HG03039 (cell line): ENCODE data around the gene PPM1N.
A peak's percentile ranks its signal among the peaks of the same experiment; 100 is the strongest.

ENCODE experiments used
- ATAC-seq: cut with Tn5 transposase; IDR thresholded peaks from one replicate; pipeline ENCODE4 v1.9.1; 2021; ENCODE audit warnings: mild to moderate bottlenecking, moderate library complexity; ENCODE audit not compliant: unreplicated experiment

The PPM1N gene

DNA sequence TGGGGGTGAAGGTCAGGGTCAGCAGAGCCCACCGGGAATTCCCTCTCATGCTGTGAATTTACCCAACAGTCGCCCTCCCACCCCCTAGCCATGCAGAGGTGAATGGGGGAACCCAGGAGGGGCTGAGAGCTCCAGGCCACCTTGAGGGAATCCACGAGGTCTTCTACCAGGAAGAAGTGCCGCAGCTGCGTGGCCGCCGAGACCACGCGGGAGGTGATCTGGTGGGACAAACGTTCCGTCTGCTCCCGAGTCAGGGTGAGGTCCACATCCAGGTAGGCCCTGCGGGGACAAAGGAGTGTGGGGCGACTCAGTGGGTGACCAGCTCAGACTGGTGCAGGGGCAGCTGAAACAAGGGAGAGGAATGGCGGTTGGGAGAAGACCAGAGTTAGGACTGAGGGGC lies 9.5 kb upstream of the PPM1N start:
- ATAC-seq = no peak

GRCh38 chr19:45489216-45489855 lies 8.9 kb upstream of the PPM1N start:
- ATAC-seq = no peak

DNA sequence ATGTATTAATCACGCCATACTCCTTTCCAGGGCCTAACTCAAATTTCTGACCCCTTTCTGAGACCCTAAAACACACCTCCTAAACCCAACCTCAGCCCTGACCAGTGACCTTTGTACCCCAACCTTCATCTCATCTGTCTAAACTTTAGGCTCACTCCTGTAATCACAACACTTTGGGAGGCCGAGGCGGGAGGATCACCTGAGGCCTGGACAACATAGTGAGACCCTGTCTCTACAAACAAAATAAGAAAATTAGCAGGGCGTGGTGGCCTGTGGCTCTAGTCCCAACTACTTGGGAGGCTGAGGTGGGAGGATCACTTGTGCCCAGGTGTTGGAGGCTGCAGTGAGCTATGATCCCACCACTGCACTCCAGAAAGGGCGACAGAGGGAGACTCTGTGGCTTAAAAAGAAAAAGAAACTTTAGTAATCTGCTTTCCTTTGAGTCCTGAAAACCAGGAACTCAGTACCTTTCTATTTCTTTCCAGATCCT lies 6.1 kb upstream of the PPM1N start:
- no peak for ATAC-seq

DNA sequence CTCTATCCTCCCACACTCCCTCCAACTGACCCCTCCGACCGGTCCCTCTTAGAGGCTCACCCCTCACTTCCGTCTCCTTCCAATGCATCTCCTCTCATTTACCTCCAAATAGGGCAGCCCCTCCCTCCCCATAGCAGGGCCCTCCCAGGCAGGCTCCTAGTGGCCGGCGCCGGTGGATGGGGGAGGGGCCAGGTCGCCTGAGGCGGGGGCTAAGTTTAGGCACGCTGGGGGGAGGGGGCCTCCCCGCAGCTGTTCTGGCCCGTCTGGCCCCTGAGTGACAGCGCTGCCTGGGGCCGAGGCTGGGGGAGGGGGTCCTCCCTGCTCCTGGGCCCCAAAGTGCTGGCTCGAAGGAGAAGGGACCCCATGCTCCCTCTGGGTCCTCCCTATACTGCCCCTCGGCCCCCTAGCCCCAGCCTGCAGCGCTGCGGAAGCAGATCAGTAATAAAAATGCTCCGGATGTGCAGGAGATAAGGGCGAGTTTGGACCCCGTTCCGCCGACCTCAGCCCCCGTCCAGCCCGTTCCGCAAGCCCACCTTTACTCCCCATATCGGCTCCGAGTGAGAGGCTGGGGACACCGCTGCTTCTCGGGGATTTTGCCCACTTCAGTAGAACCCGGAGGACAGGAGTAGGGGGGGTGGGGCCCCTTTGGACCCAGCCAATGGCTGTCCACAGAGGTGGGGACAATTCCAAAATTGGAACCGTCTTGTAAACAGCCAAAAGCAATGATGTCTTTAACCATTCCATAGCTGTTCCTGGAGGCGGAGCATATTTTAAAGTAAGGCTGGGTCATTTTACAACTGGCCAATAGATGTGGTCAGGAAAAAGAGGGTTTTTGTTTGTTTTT lies 5.4 kb upstream of the PPM1N start:
- ATAC-seq = no peak

DNA sequence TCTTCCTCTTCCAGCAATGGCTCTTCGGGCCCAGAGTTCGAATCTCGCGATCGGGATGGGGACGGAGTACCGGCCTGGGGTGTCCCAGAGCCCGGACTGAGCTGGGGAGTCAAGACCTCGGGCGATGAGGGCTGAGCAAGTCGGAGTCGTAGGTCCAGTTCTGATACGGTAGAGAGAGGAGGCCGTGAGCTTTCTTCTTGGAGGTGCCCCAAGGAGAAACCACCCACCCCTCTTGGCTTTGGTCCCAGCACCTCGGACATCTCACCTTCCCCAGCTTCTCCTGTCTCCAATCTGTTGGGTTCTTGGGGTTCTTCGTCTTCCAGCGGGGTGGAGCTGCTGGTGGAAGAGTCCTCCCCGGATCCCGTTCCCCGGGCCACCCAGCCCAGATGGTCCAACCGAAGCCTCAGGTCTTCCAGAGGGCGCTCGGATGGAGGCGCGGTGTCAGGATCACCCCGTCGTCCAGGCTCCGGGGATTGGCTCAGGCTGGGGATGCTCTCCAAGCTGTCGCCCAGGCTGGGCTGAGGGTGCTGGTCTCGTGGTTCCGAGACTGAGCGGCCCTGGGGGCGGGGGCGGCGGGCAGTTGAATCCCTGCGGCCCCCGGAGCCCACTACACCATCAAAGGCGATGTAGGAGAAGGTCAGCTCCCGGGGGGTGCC lies 3.9 kb upstream of the PPM1N start:
- ATAC-seq = no peak

DNA sequence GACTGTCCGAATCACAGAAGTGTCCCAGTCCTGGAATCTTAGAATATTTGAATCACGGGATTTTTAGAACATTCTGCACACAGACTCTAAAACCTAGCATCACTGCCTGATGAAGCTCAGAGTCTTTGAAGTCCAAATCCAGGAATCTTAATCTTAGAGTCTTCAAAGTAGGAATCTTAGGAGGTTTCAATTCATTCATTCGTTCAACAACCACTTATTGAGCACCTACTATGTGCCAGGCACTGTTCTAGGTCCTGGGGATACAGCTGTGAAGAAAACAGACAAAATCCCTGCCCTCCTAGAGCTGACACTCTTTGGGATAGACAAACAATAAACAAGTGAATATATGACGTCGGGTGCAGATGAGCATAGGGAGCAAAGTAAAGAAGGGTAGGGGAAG lies 3.1 kb upstream of the PPM1N start:
- ATAC-seq = no peak

DNA sequence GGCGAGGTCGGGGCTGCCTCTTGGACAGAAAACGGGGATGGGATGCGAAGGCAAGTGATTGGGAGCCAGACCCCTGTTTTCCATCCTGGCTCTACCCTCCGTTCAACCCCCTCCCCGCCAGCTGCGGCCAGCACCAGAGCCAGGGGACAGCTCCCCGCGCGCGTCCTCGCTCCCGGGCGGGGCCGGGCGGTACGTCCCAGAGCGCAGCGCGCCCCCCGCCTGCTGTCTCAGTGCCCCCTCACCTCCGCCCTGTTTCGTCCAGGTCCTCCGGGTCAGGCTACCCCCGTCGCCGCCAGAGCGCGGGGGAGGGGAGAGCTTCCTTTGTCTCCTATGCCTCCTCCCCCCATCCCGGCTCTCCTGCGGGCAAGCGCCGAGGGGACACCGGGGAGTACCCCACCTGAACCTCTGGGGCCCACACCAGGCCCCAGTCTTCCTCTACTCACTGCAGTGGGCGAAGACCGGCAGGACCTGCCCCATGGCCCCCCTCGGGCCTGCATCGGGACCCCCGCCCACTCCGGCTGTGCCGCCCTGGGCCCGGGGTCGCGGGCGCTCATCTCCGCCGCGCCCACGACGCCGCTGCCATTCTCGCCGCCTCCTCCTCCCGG lies 1.8 kb upstream of the PPM1N start:
- ATAC-seq = peak; percentile 13

DNA sequence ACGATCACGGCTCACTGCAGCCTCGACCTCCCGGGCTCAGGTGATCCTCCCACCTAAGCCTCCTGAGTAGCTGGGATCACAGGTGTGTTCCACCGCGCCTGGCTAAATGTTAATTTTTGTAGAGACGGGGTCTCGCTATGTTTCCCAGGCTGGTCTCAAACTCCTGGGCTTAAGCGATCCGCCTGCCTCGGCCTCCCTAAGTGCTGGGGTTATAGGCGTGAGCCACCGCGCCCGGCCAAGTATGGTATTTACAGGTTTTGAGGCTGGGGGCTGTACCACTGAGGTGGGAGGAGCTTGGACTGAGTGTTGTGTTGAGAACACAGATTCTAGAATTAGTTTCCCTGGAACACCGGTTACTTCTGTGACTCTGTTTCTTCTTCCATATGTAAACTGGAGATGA lies 452 bp upstream of the PPM1N start:
- ATAC-seq = no peak

DNA sequence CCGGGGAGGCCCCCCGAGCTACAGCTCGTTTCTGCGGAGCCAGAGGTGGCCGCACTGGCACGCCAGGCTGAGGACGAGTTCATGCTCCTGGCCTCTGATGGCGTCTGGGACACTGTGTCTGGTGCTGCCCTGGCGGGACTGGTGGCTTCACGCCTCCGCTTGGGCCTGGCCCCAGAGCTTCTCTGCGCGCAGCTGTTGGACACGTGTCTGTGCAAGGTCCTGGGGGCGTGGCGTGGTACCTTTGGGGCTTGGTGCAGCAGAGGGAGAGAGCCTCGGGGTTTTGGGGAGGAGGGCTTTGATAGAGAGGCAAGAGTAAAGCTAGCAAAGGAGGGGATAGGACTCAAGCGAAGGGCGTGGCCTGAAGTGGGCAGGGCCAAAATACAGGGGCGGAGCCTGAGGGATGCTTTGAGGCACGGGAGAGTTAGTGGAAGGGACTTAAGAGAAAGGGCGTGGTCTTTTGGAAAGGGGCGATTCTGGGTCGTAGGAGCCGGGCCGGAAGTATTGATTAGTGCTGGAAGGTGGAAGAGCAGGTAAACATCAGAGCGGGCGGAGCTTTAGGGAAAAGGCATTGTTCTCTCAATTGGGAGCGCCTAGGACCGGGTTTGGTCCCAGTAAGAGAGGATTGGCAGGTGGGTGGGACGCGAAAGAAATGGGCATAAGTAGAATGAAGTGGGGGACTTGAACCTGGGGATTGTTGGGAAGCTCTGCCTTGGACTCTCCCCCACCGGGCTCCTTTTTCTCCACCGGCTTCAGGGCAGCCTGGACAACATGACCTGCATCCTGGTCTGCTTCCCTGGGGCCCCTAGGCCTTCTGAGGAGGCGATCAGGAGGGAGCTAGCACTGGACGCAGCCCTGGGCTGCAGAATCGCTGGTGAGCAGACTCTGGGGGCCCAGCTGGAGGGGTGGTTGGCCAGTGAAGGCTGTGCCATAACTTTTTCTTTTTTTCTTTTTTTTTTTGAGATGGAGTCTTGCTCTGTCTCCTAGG lies 1.2 kb downstream of the PPM1N start:
- no peak for ATAC-seq

DNA sequence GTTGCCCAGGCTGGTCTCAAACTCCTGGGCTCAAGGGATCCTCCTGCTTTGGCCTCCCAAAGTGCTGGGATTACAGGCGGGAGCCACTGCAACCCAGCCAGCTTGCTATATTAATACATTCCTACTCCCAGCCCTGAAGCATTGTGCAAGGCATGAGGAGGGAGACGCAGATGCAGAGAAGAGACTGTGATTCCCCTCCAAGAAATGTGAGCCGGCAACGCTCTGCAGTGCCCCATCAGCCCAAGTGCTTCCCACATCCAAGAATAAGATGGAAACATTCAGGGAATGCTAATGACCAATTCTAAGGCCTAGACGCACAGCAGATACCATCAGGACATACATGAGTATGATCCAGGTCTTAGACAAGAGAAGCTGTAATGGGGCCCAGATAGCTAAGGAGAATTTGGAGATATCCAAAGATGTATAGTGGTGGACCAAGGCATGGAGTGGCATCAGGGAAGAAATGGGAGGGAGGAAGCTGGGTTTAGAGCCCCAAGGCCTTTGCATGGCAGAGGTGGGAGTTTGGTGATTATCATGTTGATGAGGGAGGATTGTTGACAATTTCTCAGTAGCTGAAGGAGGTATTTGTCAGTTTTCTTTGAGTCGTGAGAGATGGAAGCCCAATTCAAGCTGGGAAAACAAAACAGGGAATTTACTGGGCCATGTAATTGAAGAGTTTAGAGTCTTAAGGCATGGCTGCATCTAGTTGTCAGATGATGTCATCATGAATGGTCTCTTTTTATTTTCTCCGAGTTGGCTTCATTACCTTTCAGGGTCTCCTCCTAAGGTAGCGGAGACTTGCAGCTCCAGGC lies 2.9 kb downstream of the PPM1N start:
- ATAC-seq = no peak

- no peak for ATAC-seq
Observed at GRCh38 chr19:45501730-45502014, 3.4 kb downstream of the PPM1N start.

DNA sequence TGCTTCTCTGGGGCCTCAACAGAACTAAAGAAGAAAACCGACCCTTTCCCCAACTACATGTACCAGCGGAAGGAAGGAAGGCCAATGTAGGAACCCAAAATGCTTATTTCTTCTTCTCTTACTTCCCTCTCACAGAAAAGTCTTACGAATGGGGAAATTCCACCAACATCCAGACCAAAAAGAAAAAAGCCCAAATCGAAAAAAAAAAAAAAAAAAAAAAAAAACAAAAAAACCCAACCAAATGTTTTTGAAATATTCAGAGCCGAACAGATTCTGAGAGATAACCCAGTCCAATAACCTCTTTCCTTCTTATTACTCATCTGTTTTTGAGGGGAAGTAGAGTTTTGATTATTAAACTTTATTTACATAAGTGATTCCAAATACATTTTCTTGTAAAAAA lies 3.9 kb downstream of the PPM1N start:
- ATAC-seq = no peak

- no peak for ATAC-seq
Observed at GRCh38 chr19:45503909-45504308, 5.7 kb downstream of the PPM1N start.

- no peak for ATAC-seq
Observed at GRCh38 chr19:45505151-45505995, 7.1 kb downstream of the PPM1N start.

GRCh38 chr19:45505996-45506245 lies 7.7 kb downstream of the PPM1N start:
- no peak for ATAC-seq

DNA sequence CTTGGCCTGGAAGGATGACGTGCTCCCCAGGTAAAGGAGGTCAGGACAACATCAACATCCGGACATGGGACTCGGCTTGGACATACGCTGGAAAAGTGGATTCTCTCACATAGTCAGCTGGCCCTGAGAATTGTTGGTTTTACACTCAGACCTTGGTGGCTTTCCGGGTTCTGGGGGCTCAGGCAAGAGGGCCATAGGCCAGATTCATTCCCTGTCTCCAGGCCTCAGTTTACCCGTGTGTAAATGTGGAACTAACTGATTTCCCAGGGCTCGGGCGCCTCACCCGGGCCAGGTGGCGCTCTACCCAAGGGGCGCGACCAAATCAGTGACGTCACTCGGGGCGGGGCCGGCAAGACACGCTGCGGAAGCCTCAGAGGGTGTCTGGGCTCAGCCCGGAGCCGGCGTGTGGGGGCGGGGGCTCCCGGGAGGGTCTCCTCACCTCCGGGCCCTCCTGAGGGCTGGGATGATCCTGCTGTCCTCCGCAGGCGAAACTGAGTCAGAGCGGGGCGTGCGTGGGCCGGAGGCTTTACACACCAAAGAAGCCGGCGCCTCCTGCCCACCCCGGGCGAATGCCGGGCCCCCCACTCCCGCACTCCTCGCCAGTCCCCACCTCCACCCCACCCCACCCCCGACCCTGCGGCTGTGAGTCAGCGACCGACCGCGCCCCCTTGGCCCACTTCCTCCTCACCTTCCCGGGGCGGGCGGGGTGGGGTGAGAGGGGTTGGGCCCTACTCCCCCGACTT lies 8.2 kb downstream of the PPM1N start:
- peak; percentile 53 for ATAC-seq

DNA sequence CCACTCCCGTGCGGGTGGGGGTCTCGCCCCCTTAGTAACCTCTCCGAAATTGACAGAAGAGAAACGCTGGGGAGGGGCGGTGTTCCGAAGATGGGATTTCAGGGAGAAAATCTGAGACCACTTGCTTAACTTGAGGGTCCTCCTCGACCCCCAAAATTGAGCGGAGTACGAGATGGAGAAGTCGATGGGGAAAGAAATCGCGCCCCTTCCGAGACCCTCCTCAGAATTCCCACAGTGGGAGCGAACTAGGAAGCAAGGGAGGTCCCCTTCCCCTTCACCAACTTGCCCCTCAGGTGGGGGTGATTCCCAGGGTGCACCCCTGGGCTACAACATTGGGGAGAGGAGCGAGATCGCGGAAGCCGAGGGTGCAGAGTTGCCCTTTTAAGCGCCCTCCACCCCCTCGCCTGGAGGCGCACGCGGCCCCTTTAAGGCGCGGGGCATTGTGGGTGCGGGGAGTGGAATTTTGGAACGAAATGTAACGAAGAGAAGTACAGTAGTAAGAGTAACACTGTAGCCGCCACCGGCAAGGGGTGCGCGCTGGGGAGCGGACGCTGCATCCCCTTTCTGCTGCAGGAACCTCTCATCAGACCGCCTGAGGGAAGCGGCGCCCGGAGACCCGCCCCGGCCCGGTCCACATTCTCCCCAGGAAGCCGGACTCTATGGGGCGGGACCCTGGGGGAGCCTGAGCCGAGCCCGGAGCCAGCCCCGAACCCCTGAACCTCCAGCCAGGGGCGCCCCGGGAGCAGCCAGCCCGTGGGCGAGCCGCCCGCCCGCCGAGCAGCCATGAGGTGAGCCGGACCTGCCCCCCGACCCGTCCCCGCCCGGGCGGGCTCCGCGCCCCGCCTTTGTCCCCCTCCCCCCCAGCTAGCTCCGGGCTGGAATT lies 9.0 kb downstream of the PPM1N start, which contains the start of gene VASP:
Gene VASP, plus strand, starts transcription at position 491 of the 883 bp plus-strand sequence. Its CDS starts 293 bp downstream, at position 784.
- peak; percentile 35 for ATAC-seq
